Mucosa of stomach (tissue), 1 donor: Measurements from ENCODE around the gene GRAMD1B.

ENCODE experiments used
- H3K27me3 ChIP-seq: one replicate; pipeline ENCODE4 v1.7.0; 2013; ENCODE audit warnings: mild to moderate bottlenecking, low read length; ENCODE audit not compliant: control insufficient read depth, insufficient read depth
- H3K36me3 ChIP-seq: one replicate; pipeline ENCODE4 v1.7.0; 2013; ENCODE audit warnings: low read length; ENCODE audit not compliant: control insufficient read depth, insufficient read depth
- H3K4me1 ChIP-seq: one replicate; pipeline ENCODE4 v1.7.0; 2013; ENCODE audit warnings: mild to moderate bottlenecking, low read length; ENCODE audit not compliant: control insufficient read depth, insufficient read depth
- H3K4me3 ChIP-seq: one replicate; pipeline ENCODE4 v1.7.0; 2013; ENCODE audit warnings: low read length
- H3K9ac ChIP-seq: one replicate; pipeline ENCODE4 v1.7.0; 2013; ENCODE audit warnings: mild to moderate bottlenecking, low read length, moderate library complexity
- H3K9me3 ChIP-seq: one replicate; pipeline ENCODE4 v1.7.0; 2013; ENCODE audit warnings: mild to moderate bottlenecking, low read length, moderate library complexity; ENCODE audit not compliant: control insufficient read depth
- donor health status: Pancreatic carcinoma.

GRAMD1B gene

DNA sequence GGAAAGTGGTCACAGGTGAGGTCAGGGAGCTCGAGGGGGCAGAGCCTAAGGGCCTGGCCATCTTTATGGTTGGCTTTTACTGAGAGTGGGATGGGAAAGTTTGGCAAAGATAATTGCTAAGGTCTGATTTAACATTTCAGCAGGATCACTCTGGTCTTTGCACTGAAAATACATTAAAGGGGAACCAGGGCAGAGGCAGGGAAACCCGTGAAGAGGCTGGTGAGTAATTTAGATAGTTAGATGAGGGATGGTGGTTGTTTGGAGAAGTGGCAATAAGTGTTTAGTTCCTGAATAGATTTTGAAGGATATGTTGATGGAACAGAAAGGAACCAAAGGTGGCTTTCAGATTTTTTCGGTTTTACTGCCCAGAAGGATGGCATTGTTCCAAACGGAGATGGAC, 173.6 kb downstream of the GRAMD1B start:
- Histone ChIP-seq H3K4me3 (no peak overlapping the region), H3K36me3 (peaks cover 28% of the 10 kb centered on the region), H3K9me3 (no peaks in the 10 kb centered on the region), H3K9ac (no peak overlapping the region), H3K27me3 (no peaks in the 10 kb centered on the region), H3K4me1 (no peaks in the 10 kb centered on the region)

DNA sequence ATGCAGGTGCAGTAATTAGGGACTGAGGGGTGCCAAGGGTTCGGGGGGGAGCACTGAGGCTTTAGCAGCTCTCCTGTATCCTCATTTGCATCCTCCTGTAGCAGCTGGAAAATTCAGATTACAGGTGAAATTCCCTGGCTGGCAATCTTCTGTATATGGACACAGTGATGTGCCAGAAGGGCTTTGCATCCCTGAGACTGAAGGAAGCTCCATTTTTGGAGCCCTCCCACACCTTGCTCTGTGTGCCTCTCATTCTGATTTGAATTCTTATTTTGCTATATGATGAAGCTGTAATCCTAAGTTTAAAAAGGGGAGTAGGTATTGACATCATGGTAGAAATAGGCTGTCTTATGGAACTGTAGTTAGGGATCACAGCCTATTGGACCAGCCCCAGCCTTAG, 177.7 kb downstream of the GRAMD1B start:
- Histone ChIP-seq H3K9ac (no peak overlapping the region), H3K36me3 (peaks cover 46% of the 10 kb centered on the region), H3K4me1 (no peaks in the 10 kb centered on the region), H3K9me3 (no peaks in the 10 kb centered on the region), H3K27me3 (no peaks in the 10 kb centered on the region), H3K4me3 (no peak overlapping the region)

DNA sequence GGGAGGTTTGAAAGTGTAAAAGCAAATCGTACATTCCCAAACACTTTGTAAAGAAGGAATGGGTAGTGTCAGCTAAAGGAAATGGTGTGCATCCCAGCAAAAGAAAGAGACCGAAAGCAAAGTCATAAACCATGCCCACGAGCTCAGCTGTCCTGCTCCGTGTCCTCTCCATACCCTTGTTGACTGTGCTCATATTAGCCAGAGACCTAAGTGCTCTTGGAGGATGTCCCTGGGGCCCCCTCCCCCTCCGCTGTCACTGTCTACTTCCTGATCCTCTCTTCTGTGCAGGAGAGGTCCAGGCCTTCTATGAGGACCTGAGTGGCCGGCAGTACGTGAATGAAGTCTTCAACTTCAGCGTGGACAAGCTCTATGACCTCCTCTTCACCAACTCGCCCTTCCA, 178.3 kb downstream of the GRAMD1B start:
- Histone ChIP-seq H3K27me3 (no peaks in the 10 kb centered on the region), H3K36me3 (peaks cover 46% of the 10 kb centered on the region), H3K4me3 (no peak overlapping the region), H3K4me1 (no peaks in the 10 kb centered on the region), H3K9ac (no peak overlapping the region), H3K9me3 (no peaks in the 10 kb centered on the region)

DNA sequence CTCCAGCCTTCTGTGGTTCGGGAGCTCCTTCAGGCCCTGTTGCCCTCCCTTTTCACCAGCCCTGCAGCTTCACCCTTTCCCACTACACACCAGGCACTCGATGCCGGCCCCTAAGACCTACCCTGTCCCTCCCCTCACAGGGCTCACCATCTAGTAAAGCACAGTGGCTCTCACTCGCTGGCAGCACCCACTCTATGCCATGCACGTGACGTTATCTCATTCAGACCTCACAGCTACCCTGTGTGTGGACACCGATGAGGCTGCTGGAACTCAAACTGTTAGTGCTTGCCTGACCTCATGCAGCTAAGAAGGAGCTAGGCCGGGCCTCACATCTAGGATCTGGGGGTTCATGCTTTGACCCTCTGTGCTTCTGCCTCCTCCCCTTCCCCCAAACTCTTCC, 178.9 kb downstream of the GRAMD1B start:
- no peaks in the 10 kb centered on the region for H3K27me3 ChIP-seq
- no peaks in the 10 kb centered on the region for H3K4me1 ChIP-seq
- no peak overlapping the region for H3K4me3 ChIP-seq
- no peak overlapping the region for H3K9ac ChIP-seq
- no peaks in the 10 kb centered on the region for H3K9me3 ChIP-seq
- peaks cover 45% of the 10 kb centered on the region for H3K36me3 ChIP-seq

DNA sequence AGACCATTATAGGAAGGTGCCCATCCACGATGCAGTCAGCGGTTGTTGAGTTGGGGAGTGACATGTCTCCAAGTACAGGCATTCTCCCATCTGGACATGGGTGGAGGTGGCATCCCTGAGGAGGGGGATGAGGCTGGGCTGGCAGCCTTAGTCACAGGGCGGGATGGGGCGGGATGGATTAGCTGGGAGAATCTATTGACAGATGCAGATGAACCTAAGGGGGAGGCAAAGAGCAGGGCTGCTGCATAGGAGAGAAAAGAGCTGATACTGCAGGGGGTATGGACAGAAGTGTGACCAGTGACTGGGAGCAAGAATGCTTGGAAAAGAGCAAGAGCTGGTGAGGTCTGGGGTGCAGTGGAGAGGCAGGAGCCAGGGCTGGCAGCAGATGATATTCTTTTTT, 181.6 kb downstream of the GRAMD1B start:
- no peaks in the 10 kb centered on the region for H3K27me3 ChIP-seq
- no peak overlapping the region for H3K4me3 ChIP-seq
- H3K4me1 ChIP-seq: no peaks in the 10 kb centered on the region
- peaks cover 45% of the 10 kb centered on the region for H3K36me3 ChIP-seq
- no peaks in the 10 kb centered on the region for H3K9me3 ChIP-seq
- H3K9ac ChIP-seq: no peak overlapping the region

DNA sequence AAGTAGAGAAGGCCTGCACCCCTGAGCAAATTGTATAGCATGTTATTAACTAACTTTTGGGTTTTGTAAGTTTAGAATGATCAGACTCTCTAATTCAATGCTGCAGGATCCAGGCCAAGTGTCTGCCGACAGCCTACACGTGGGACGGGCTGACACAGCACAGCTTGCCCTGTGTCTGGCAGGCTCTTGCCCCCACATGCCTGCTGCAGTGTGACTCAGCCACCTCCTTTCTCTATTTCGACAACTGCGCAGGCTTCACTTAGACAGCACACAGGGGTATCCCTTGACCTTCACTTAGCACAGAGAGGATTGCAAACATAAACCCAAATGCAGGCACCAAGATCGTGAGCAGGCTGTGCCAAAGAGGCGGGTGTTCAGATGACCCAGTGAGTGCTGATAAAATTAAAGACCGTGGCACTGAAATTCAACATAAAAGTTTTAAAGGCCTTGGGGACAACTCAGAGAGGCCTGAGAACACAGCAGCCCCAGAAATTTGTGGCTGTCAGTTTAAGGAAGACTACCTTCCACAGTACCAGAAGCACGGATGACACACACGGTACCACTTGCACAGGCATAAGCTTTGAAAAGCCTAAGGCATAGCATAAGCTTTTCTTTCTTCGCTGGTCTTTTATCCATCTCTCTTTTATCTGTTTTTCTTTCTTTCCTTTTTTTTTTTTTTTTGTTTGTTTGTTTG, 186.6 kb downstream of the GRAMD1B start:
- Histone ChIP-seq H3K36me3 (peaks cover 37% of the 10 kb centered on the region), H3K27me3 (no peaks in the 10 kb centered on the region), H3K4me1 (no peaks in the 10 kb centered on the region), H3K9ac (no peak overlapping the region), H3K4me3 (no peak overlapping the region), H3K9me3 (no peaks in the 10 kb centered on the region)

DNA sequence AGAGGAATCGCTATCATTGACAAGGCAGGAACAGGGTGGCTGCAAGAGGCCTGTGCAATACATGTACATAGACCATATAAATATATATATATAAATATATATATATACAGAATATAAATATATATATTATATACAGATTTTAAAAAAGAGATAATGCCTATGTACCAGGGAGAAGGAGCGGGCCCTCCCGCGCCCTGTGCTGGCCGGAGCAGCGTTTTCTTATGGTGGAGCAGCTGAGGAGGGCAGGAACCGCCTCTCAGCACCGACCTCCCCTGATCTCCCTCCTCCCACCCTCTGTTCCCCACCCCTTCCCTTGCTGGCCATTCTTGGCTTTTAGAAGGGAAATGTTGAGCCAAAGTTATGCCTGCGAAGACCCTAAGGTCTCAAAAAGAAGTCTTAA, 192.5 kb downstream of the GRAMD1B start:
- Histone ChIP-seq H3K9me3 (no peaks in the 10 kb centered on the region), H3K4me3 (no peak overlapping the region), H3K36me3 (peaks cover 26% of the 10 kb centered on the region), H3K4me1 (no peaks in the 10 kb centered on the region), H3K9ac (no peak overlapping the region), H3K27me3 (no peaks in the 10 kb centered on the region)

DNA sequence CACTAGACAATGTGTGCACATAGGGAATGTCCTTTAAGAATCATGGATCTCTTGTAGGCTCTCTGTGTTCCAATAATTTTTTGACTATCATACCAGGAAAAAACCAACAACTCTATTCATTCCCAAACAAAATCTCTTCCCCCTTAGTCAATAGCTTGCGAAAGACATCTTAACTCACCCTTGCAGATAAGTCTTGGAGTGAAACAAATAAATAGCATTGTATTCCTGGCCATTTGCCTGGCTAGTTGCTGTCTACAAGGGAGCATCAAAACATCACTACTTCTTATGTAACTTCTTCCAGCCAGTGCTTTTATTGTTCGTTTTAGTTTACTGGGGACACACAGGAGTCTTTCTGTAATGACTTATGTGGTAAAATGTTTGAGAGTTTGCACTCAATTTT, 194.9 kb downstream of the GRAMD1B start:
- no peaks in the 10 kb centered on the region for H3K4me1 ChIP-seq
- H3K4me3 ChIP-seq: no peak overlapping the region
- no peaks in the 10 kb centered on the region for H3K9me3 ChIP-seq
- no peaks in the 10 kb centered on the region for H3K27me3 ChIP-seq
- no peak overlapping the region for H3K9ac ChIP-seq
- H3K36me3 ChIP-seq: peaks cover 5% of the 10 kb centered on the region

DNA sequence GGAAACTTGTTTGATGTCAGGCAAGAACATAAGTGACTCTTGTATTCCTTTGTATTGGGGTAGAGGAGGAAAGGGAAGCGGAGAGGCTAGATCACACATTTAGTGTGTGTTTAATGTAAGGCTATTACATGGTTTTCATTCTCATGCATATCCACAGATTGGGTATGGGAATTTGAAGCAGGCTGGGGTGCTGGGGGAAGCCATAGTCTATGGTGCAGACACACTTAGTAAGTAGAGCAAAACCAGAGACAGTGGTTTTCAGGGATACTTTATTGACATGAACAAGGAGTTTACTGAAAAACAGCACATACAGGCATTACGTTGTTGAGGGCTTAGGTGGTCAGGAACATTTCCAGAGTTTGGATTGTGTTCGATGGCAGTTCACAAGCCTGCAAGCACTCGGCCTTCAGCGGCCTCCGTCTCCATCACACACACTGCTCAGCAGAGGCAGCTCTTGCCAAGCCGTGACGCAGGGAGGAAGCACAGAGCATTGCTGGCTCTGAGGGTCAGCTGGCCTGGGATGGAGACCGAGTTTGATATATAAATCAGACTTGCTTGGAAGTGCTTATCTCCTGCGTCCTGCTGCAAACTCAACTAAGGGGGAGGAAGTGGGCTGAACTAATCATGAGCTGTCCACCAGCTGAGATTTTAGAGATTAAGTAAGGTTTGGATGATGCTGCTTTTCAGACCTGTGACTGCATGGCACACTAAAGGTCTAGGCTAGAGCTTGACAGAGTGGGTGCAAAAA, 199.0 kb downstream of the GRAMD1B start:
- Histone ChIP-seq H3K4me3 (no peak overlapping the region), H3K4me1 (no peaks in the 10 kb centered on the region), H3K36me3 (no peaks in the 10 kb centered on the region), H3K9ac (no peak overlapping the region), H3K27me3 (no peaks in the 10 kb centered on the region), H3K9me3 (no peaks in the 10 kb centered on the region)

DNA sequence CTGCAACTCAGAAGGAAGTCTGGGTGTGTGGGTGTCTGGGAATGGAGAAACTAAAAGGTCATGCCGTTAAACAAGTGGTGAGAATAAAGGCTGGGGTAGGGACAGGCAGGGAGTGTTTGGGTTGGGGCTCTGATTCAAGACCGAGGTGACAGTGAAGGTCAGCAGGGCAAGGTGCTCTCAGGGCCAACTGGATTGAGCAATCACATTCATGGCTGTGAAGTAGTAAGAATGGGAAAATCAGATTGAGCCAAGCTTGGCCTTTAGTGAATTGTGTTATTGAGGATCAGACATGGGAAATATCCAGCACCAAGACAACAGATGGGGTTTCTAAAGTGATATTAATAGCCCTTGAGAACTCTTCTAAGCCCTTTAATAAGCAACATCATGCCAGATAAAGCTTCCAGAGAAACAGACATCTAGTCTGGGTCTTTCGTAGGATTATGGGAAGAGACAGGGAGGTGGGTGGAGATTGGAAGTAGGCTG, 200.1 kb downstream of the GRAMD1B start:
- no peak overlapping the region for H3K9ac ChIP-seq
- no peaks in the 10 kb centered on the region for H3K4me1 ChIP-seq
- H3K4me3 ChIP-seq: no peak overlapping the region
- no peaks in the 10 kb centered on the region for H3K9me3 ChIP-seq
- H3K36me3 ChIP-seq: no peaks in the 10 kb centered on the region
- no peaks in the 10 kb centered on the region for H3K27me3 ChIP-seq

DNA sequence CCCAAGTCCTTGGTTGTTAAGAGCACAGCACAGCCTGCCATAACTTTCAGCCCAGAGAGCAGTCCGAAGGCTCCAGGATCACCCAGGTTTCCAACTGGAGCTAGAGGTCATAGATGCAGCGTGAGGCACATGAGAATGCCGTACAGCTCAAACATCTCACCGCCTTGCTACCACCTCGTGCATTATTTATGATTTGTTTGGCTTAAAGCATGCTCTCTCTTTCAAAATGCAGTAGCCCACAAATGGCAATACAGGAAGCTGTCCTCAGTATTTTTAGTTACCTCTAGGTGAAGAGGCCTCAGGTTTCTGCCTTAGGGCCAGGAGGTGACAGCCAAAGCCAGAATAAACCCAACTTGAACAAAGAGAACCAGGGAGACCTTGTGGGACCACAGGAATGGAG, 210.0 kb downstream of the GRAMD1B start:
- H3K36me3 ChIP-seq: no peaks in the 10 kb centered on the region
- H3K27me3 ChIP-seq: peaks cover 4% of the 10 kb centered on the region
- H3K4me1 ChIP-seq: no peaks in the 10 kb centered on the region
- H3K9me3 ChIP-seq: no peaks in the 10 kb centered on the region
- no peak overlapping the region for H3K4me3 ChIP-seq
- no peak overlapping the region for H3K9ac ChIP-seq

DNA sequence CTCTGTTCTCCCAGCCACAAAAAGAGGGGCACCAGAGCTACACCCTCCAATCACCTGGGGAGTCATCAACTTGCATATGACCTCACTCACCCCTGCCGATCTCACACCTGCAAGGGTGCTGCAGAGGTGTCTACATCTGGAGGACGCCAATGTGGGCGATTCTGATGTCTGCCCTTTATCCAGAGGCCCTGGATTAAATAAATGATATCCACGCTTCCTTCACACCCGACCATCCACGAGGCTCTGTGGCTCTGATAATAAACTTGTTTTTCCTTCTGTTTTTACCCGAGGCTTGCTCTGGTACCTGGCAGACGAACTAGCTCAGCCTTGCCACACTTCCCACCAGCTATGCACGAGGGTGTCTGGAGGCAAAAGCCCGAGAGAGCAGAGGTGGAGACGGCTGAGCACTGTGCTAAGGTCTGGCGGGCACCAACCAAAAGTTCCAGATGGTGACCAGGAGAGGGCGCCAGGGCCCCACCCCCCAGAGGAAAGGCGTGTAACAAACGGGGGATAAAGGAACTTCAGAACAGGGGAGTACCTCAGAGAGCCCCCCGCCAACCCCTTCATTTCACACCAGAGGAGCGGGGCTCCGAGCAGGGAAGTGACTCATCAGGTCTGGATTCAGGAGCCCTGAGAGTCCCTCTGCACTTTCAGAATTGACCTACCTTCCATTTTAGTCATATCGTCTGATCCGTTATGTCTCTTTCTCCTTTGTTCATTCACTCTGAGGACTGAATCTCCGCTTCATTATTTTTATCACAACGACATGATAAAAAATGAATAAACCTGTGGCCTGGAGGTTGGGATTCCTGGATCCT, 210.8 kb downstream of the GRAMD1B start:
- H3K9ac ChIP-seq: no peak overlapping the region
- H3K4me1 ChIP-seq: no peaks in the 10 kb centered on the region
- H3K4me3 ChIP-seq: no peak overlapping the region
- H3K27me3 ChIP-seq: peaks cover 4% of the 10 kb centered on the region
- no peaks in the 10 kb centered on the region for H3K36me3 ChIP-seq
- no peaks in the 10 kb centered on the region for H3K9me3 ChIP-seq
